HepG2 (cell line): Measurements from ENCODE around the gene MAPK12. TPM values are rescaled to one million over a fixed set of nuclear protein-coding genes. Genes with fewer than 3 reads are reported as not detected.

ENCODE experiments used
- CBX2 ChIP-seq, 2 experiments: fragments of 200-600 bp in 1 of 2; sonication (generic); formaldehyde crosslinking in 1 of 2; IDR thresholded peaks; 2 replicates each; pipeline versions ENCODE4 v1.7.0 to v1.8.1; 2018 to 2022; ENCODE audit warnings: low read depth in 2 of 2, low read length in 1 of 2, mild to moderate bottlenecking in 1 of 2, missing genetic modification reagents in 1 of 2
- EEA1 ChIP-seq: sonication (generic); formaldehyde crosslinking; IDR thresholded peaks from 2 replicates; pipeline ENCODE4 v1.5.1; 2020; ENCODE audit warnings: mild to moderate bottlenecking, missing genetic modification reagents, borderline replicate concordance
- FOSL1 ChIP-seq: sonication (generic); formaldehyde crosslinking; IDR thresholded peaks from 2 replicates; pipeline ENCODE4 v1.9.0; 2021; ENCODE audit warnings: missing genetic modification reagents, borderline replicate concordance
- FOXM1 ChIP-seq: sonication (generic); formaldehyde crosslinking; IDR thresholded peaks from 2 replicates; pipeline ENCODE4 v1.5.0; 2020; ENCODE audit warnings: missing genetic modification reagents
- HNF4G ChIP-seq, 2 experiments: sonication (generic) in 1 of 2; formaldehyde crosslinking in 1 of 2; IDR thresholded peaks; 2 replicates each; pipeline versions ENCODE4 v1.4.0 to v1.6.1; 2011 to 2020; ENCODE audit warnings: borderline replicate concordance in 2 of 2, low read depth in 2 of 2, mild to moderate bottlenecking in 2 of 2, low read length in 1 of 2, missing genetic modification reagents in 1 of 2, moderate library complexity in 1 of 2
- HNRNPLL ChIP-seq: fragments of 200-400 bp; formaldehyde crosslinking; IDR thresholded peaks from 2 replicates; pipeline ENCODE4 v1.6.1; 2017; ENCODE audit warnings: mild to moderate bottlenecking, low read depth, low read length; ENCODE audit not compliant: poor library complexity, severe bottlenecking
- HOXD1 ChIP-seq: sonication (generic); formaldehyde crosslinking; IDR thresholded peaks from 2 replicates; pipeline ENCODE4 v1.5.0; 2020; ENCODE audit warnings: missing genetic modification reagents
- IRX3 ChIP-seq: sonication (generic); formaldehyde crosslinking; IDR thresholded peaks from 2 replicates; pipeline ENCODE4 v1.8.1; 2023; ENCODE audit warnings: mild to moderate bottlenecking, low read depth, missing genetic modification reagents, borderline replicate concordance
- NFE2L1 ChIP-seq: sonication (generic); formaldehyde crosslinking; IDR thresholded peaks from 2 replicates; pipeline ENCODE4 v1.4.0; 2020; ENCODE audit warnings: missing genetic modification reagents, mild to moderate bottlenecking, borderline replicate concordance
- PCBP1 ChIP-seq: fragments of 200-400 bp; formaldehyde crosslinking; IDR thresholded peaks from 2 replicates; pipeline ENCODE4 v1.6.1; 2017; ENCODE audit warnings: mild to moderate bottlenecking, low read depth, low read length, borderline replicate concordance
- RCOR2 ChIP-seq: IDR thresholded peaks from 2 replicates; pipeline ENCODE4 v1.6.1; 2016; ENCODE audit warnings: missing biosample characterization, missing genetic modification reagents
- RFXAP ChIP-seq: sonication (generic); formaldehyde crosslinking; IDR thresholded peaks from 2 replicates; pipeline ENCODE4 v1.4.0; 2020; ENCODE audit warnings: missing genetic modification reagents, borderline replicate concordance
- SPEN ChIP-seq: sonication (generic); formaldehyde crosslinking; IDR thresholded peaks from 2 replicates; pipeline ENCODE4 v1.5.1; 2020; ENCODE audit warnings: low read depth, mild to moderate bottlenecking, missing genetic modification reagents
- SUZ12 ChIP-seq: fragments of 150-350 bp; IDR thresholded peaks from 2 replicates; pipeline ENCODE4 v1.6.1; 2014; ENCODE audit warnings: low read depth, low read length
- ZBTB43 ChIP-seq: sonication (generic); formaldehyde crosslinking; conservative IDR thresholded peaks from 2 replicates; pipeline ENCODE4 v1.4.0; 2020; ENCODE audit warnings: missing genetic modification reagents
- ZGPAT ChIP-seq: IDR thresholded peaks from 2 replicates; pipeline ENCODE4 v1.6.1; 2016; ENCODE audit warnings: mild to moderate bottlenecking
- ZNF143 ChIP-seq: sonication (generic); formaldehyde crosslinking; IDR thresholded peaks from 2 replicates; pipeline ENCODE4 v1.4.0; 2020; ENCODE audit warnings: missing genetic modification reagents
- ZNF264 ChIP-seq: sonication (generic); formaldehyde crosslinking; IDR thresholded peaks from 2 replicates; pipeline ENCODE4 v1.4.0; 2020; ENCODE audit warnings: missing genetic modification reagents
- ZNF3 ChIP-seq: IDR thresholded peaks from 2 replicates; pipeline ENCODE4 v1.7.0; 2017; ENCODE audit warnings: inconsistent platforms
- ZNF343 ChIP-seq: sonication (generic); formaldehyde crosslinking; IDR thresholded peaks from 2 replicates; pipeline ENCODE4 v1.4.0; 2020; ENCODE audit warnings: mild to moderate bottlenecking, missing genetic modification reagents
- ZNF460 ChIP-seq: sonication (generic); formaldehyde crosslinking; IDR thresholded peaks from 2 replicates; pipeline ENCODE4 v1.5.1; 2020; ENCODE audit warnings: missing genetic modification reagents, mild to moderate bottlenecking, borderline replicate concordance
- ZNF557 ChIP-seq: sonication (generic); formaldehyde crosslinking; IDR thresholded peaks from 2 replicates; pipeline ENCODE4 v1.4.0; 2020; ENCODE audit warnings: missing genetic modification reagents
- ZNF629 ChIP-seq: sonication (generic); formaldehyde crosslinking; conservative IDR thresholded peaks from 2 replicates; pipeline ENCODE4 v1.5.0; 2020; ENCODE audit warnings: missing genetic modification reagents
- ZSCAN30 ChIP-seq: sonication (generic); formaldehyde crosslinking; IDR thresholded peaks from 2 replicates; pipeline ENCODE4 v1.5.0; 2020; ENCODE audit warnings: mild to moderate bottlenecking, missing genetic modification reagents
- polyA plus RNA-seq, 8 experiments: library from polyadenylated mRNA; depleted of rRNA in 3 of 8; stranded (reverse) in 7 of 8; unstranded in 1 of 8; fragments of >200 nt; fragmentation: Illumina TruSeq in 4 of 8; extraction: Trizol in 4 of 8; gene quantifications; 2 replicates each; pipeline versions ENCODE4 v1.2.1 to v1.2.3, GENCODE V29; 2011 to 2016; ENCODE audit warnings: low read depth in 4 of 8, missing spikeins in 1 of 8, mixed read lengths in 1 of 8; ENCODE audit not compliant: insufficient read depth in 1 of 8
- total RNA-seq, 5 experiments: library from RNA; depleted of rRNA; stranded (reverse); fragments of >200 nt; fragmentation: Illumina TruSeq; extraction: Trizol; gene quantifications; 2 replicates each; pipeline ENCODE4 v1.2.3, GENCODE V29; 2016; ENCODE audit warnings: low read depth in 1 of 5
- TF ChIP-seq, protein P1 (sequence below): sonication (generic); formaldehyde crosslinking; IDR thresholded peaks from 2 replicates; pipeline ENCODE4 v1.5.0; 2020; ENCODE audit warnings: mild to moderate bottlenecking, low read depth, missing genetic modification reagents, borderline replicate concordance
- TF ChIP-seq, protein P2 (sequence below): sonication (generic); formaldehyde crosslinking; IDR thresholded peaks from 2 replicates; pipeline ENCODE4 v1.4.0; 2020; ENCODE audit warnings: mild to moderate bottlenecking, missing genetic modification reagents

MAPK12 gene
- total and polyA plus RNA-seq, 2 of the 13 experiments (the other 11 are each of a cell fraction or from before 2014, with no cell fraction given), result 22.2 to 23.3 TPM

DNA sequence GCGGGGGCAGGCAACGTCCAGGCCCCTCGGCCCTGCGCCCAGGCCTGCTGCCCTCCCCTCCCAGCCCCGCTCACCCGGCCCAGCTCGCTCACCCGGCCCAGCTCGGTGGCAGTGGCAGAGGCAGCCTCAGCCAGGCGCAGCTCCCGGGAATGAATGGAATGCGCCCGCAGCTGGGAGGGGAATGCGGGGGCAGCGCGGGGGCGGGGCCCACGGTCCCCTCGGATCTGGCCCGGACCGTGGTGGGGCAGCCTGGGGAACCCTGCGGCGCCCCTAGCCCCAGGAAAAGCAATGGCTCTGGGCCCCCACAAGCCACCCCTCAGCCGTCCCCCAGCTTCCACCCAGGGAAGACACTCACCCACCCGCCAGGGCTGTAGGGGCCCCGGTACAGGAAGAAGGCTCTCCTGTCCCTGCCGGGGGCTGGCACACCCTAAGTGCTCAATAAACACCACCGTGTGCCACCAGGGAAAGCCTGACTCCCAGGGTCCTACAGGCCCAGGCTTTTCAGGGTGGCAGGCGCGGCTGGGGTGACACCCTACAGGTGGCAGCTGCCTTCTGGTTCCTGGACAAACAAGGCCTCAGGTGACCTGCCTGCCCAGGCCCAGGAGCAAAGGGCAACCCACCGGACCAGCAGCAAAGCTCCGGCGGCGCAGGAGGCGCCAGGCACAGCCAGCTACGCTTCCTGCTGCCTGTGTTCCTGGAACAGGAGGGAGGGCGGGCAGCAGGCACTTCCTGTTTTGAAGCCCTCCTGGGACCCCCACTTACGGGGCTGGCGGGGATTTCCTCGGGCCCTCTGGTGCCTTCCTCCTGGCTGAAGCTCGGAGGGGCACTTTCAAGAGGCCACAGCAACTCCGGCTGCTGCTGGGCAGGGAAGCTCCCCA is 32.2 kb upstream of the MAPK12 start (continued):
- TF ChIP-seq NFE2L1 (CRISPR knock-in tag) (no peak), ZNF3 (no peak), SPEN (CRISPR knock-in tag) (peak; percentile 91), ZNF143 (CRISPR knock-in tag) (no peak; the same call in 1 of the 2 replicates), RFXAP (CRISPR knock-in tag) (peak; percentile 83), ZNF629 (CRISPR knock-in tag) (peak; percentile 45; the same call in 1 of the 2 replicates), ZNF460 (CRISPR knock-in tag) (peak; percentile 72; the same call in 1 of the 2 replicates), PCBP1 (0 out of 2 replicates have a peak, but pooled peaks have one; percentile 21), ZSCAN30 (no peak), ZGPAT (peak; percentile 88), ZBTB43 (peak; percentile 82), ZNF343 (CRISPR knock-in tag) (0 out of 2 replicates have a peak, but pooled peaks have one; percentile 68), FOSL1 (CRISPR knock-in tag) (peak; percentile 46; the same call in 1 of the 2 replicates), RCOR2 (peak; percentile 20; the same call in 1 of the 2 replicates), IRX3 (0 out of 2 replicates have a peak, but pooled peaks have one; percentile 59), CBX2 (IDR thresholded peaks at IDR 0.05; ENCODE audit: low read depth, low read length) (no peak), CBX2 (CRISPR knock-in tag; IDR thresholded peaks at IDR 0.05; ENCODE audit: low read depth) (no peak), HOXD1 (CRISPR knock-in tag) (peak; percentile 91; the same call in 1 of the 2 replicates), FOXM1 (CRISPR knock-in tag) (no peak), ZNF264 (CRISPR knock-in tag) (peak; percentile 75; the same call in 1 of the 2 replicates), HNRNPLL (peak; percentile 93), HNF4G (IDR thresholded peaks at IDR 0.05; ENCODE audit: borderline replicate concordance, low read depth, low read length) (peak; percentile 91), HNF4G (CRISPR knock-in tag; IDR thresholded peaks at IDR 0.05; ENCODE audit: borderline replicate concordance, low read depth) (peak; percentile 97), SUZ12 (no peak), EEA1 (CRISPR knock-in tag) (no peak), ZNF557 (CRISPR knock-in tag) (0 out of 2 replicates have a peak, but pooled peaks have one; percentile 84)
- TF ChIP-seq, protein P1, sequence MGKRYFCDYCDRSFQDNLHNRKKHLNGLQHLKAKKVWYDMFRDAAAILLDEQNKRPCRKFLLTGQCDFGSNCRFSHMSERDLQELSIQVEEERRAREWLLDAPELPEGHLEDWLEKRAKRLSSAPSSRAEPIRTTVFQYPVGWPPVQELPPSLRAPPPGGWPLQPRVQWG (CRISPR knock-in tag), result no peak
- TF ChIP-seq, protein P2, sequence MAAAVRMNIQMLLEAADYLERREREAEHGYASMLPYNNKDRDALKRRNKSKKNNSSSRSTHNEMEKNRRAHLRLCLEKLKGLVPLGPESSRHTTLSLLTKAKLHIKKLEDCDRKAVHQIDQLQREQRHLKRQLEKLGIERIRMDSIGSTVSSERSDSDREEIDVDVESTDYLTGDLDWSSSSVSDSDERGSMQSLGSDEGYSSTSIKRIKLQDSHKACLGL (CRISPR knock-in tag), result 0 out of 2 replicates have a peak, but pooled peaks have one; percentile 9
